ENCODE measurements around the gene TNFRSF25. TPM values are rescaled to one million over a fixed set of nuclear protein-coding genes. Genes with fewer than 3 reads are reported as not detected.

TNFRSF25 gene
- polyA plus RNA-seq, 1 donor from 2014 or later: 52.2 TPM

GRCh38 chr1:6417961-6418667, 47.9 kb downstream of the TNFRSF25 start:
- Histone ChIP-seq H3F3A (ENCODE audit: insufficient read depth, low read length, poor library complexity, severe bottlenecking) (no peaks in the 10 kb centered on the region), H3K9me3 (ENCODE audit: low read length) (no peaks in the 10 kb centered on the region), H3K36me3 (ENCODE audit: insufficient read depth, low read length) (no peaks in the 10 kb centered on the region), H3K4me2 (ENCODE audit: low read length) (no peak overlapping the region), H3K4me3 (ENCODE audit: low read length) (no peak overlapping the region), H3K79me2 (replicated peaks; ENCODE audit: insufficient read depth, low read length) (no peaks in the 10 kb centered on the region), H3K27ac (ENCODE audit: low read length) (no peak overlapping the region), H2AFZ (ENCODE audit: low read depth, low read length) (no peak overlapping the region), H4K20me1 (ENCODE audit: insufficient read depth) (no peaks in the 10 kb centered on the region), H3K9me2 (ENCODE audit: insufficient read depth, low read length) (no peaks in the 10 kb centered on the region), H3K9ac (ENCODE audit: low read length) (no peak overlapping the region), H3K27me3 (ENCODE audit: insufficient read depth, low read depth, low read length) (peaks cover 76% of the 10 kb centered on the region)
- TF ChIP-seq REST (IDR thresholded peaks at IDR 0.05; ENCODE audit: borderline replicate concordance) (no peak), POLR2AphosphoS5 (IDR thresholded peaks at IDR 0.05) (no peak), EP300 (conservative IDR thresholded peaks at IDR 0.05; ENCODE audit: poor library complexity, severe bottlenecking) (no peak), EZH2 (IDR thresholded peaks at IDR 0.05; ENCODE audit: borderline replicate concordance, insufficient read depth, low read length, poor library complexity, severe bottlenecking) (no peak), RAD21 (conservative IDR thresholded peaks at IDR 0.05) (no peak), CTCF (IDR thresholded peaks at IDR 0.05; ENCODE audit: poor library complexity, severe bottlenecking) (no peak), TAF1 (IDR thresholded peaks at IDR 0.05; ENCODE audit: low read depth) (no peak), SMC3 (conservative IDR thresholded peaks at IDR 0.05; ENCODE audit: poor library complexity) (no peak), MXI1 (conservative IDR thresholded peaks at IDR 0.05; ENCODE audit: poor library complexity, severe bottlenecking) (no peak)

GRCh38 chr1:6416906-6417305, 49.1 kb downstream of the TNFRSF25 start:
- H3K9ac ChIP-seq (ENCODE audit: low read length): no peak overlapping the region
- no peak overlapping the region for H3K4me3 ChIP-seq (ENCODE audit: low read length)
- no peak overlapping the region for H2AFZ ChIP-seq (ENCODE audit: low read depth, low read length)
- H3K4me2 ChIP-seq (ENCODE audit: low read length): no peak overlapping the region
- no peak for TF ChIP-seq CTCF (IDR thresholded peaks at IDR 0.05; ENCODE audit: poor library complexity, severe bottlenecking)
- TF ChIP-seq SMC3 (conservative IDR thresholded peaks at IDR 0.05; ENCODE audit: poor library complexity): no peak
- TF ChIP-seq MXI1 (conservative IDR thresholded peaks at IDR 0.05; ENCODE audit: poor library complexity, severe bottlenecking): no peak
- TF ChIP-seq POLR2AphosphoS5 (IDR thresholded peaks at IDR 0.05): no peak
- H3K27me3 ChIP-seq (ENCODE audit: insufficient read depth, low read depth, low read length): peaks cover 68% of the 10 kb centered on the region
- no peaks in the 10 kb centered on the region for H3K79me2 ChIP-seq (replicated peaks; ENCODE audit: insufficient read depth, low read length)
- H3F3A ChIP-seq (ENCODE audit: insufficient read depth, low read length, poor library complexity, severe bottlenecking): no peaks in the 10 kb centered on the region
- H3K27ac ChIP-seq (ENCODE audit: low read length): no peak overlapping the region
- no peaks in the 10 kb centered on the region for H4K20me1 ChIP-seq (ENCODE audit: insufficient read depth)
- H3K36me3 ChIP-seq (ENCODE audit: insufficient read depth, low read length): no peaks in the 10 kb centered on the region
- no peaks in the 10 kb centered on the region for H3K9me3 ChIP-seq (ENCODE audit: low read length)
- no peaks in the 10 kb centered on the region for H3K9me2 ChIP-seq (ENCODE audit: insufficient read depth, low read length)
